ENCODE data around the gene UNC45B.

UNC45B gene

GRCh38 chr17:35159940-35160339 lies 12.3 kb downstream of the UNC45B start:
- ATAC-seq (ENCODE audit: low read depth) (no peak), DNase-seq (ENCODE audit: low spot score) (no peak)
- Histone ChIP-seq H3K9me3 (ENCODE audit: severe bottlenecking) (no peaks in the 10 kb centered on the region), H3K27me3 (ENCODE audit: insufficient read depth, poor library complexity, severe bottlenecking) (peaks cover 4% of the 10 kb centered on the region), H3K4me3 (ENCODE audit: severe bottlenecking) (no peak overlapping the region), H3K36me3 (ENCODE audit: low read depth) (no peaks in the 10 kb centered on the region), H3K27ac (ENCODE audit: poor library complexity, severe bottlenecking) (no peak overlapping the region), H3K4me1 (ENCODE audit: insufficient read depth, poor library complexity, severe bottlenecking) (peaks cover 10% of the 10 kb centered on the region)
- no peak for TF ChIP-seq CTCF (IDR thresholded peaks at IDR 0.05; ENCODE audit: poor library complexity, severe bottlenecking)

GRCh38 chr17:35160354-35161201 lies 13.0 kb downstream of the UNC45B start:
- no peak for TF ChIP-seq CTCF (IDR thresholded peaks at IDR 0.05; ENCODE audit: poor library complexity, severe bottlenecking)
- Histone ChIP-seq H3K4me1 (ENCODE audit: insufficient read depth, poor library complexity, severe bottlenecking) (peaks cover 10% of the 10 kb centered on the region), H3K9me3 (ENCODE audit: severe bottlenecking) (no peaks in the 10 kb centered on the region), H3K27me3 (ENCODE audit: insufficient read depth, poor library complexity, severe bottlenecking) (peaks cover 4% of the 10 kb centered on the region), H3K36me3 (ENCODE audit: low read depth) (no peaks in the 10 kb centered on the region), H3K27ac (ENCODE audit: poor library complexity, severe bottlenecking) (no peak overlapping the region), H3K4me3 (ENCODE audit: severe bottlenecking) (no peak overlapping the region)
- no peak for DNase-seq (ENCODE audit: low spot score)
- ATAC-seq (ENCODE audit: low read depth), result no peak

GRCh38 chr17:35161281-35161761 lies 13.7 kb downstream of the UNC45B start:
- H3K4me1 ChIP-seq (ENCODE audit: insufficient read depth, poor library complexity, severe bottlenecking), result peaks cover 10% of the 10 kb centered on the region
- no peak overlapping the region for H3K27ac ChIP-seq (ENCODE audit: poor library complexity, severe bottlenecking)
- no peaks in the 10 kb centered on the region for H3K36me3 ChIP-seq (ENCODE audit: low read depth)
- peaks cover 4% of the 10 kb centered on the region for H3K27me3 ChIP-seq (ENCODE audit: insufficient read depth, poor library complexity, severe bottlenecking)
- H3K4me3 ChIP-seq (ENCODE audit: severe bottlenecking), result no peak overlapping the region
- no peak for ATAC-seq (ENCODE audit: low read depth)
- TF ChIP-seq CTCF (IDR thresholded peaks at IDR 0.05; ENCODE audit: poor library complexity, severe bottlenecking), result no peak
- no peaks in the 10 kb centered on the region for H3K9me3 ChIP-seq (ENCODE audit: severe bottlenecking)
- DNase-seq (ENCODE audit: low spot score), result no peak

GRCh38 chr17:35162755-35163154 lies 15.1 kb downstream of the UNC45B start:
- TF ChIP-seq CTCF (IDR thresholded peaks at IDR 0.05; ENCODE audit: poor library complexity, severe bottlenecking), result no peak
- Histone ChIP-seq H3K27ac (ENCODE audit: poor library complexity, severe bottlenecking) (no peak overlapping the region), H3K36me3 (ENCODE audit: low read depth) (no peaks in the 10 kb centered on the region), H3K9me3 (ENCODE audit: severe bottlenecking) (no peaks in the 10 kb centered on the region), H3K4me3 (ENCODE audit: severe bottlenecking) (no peak overlapping the region), H3K27me3 (ENCODE audit: insufficient read depth, poor library complexity, severe bottlenecking) (peaks cover 4% of the 10 kb centered on the region), H3K4me1 (ENCODE audit: insufficient read depth, poor library complexity, severe bottlenecking) (peaks cover 10% of the 10 kb centered on the region)
- no peak for DNase-seq (ENCODE audit: low spot score)
- ATAC-seq (ENCODE audit: low read depth), result no peak

- no peak for ATAC-seq (ENCODE audit: low read depth)
- no peak for TF ChIP-seq CTCF (IDR thresholded peaks at IDR 0.05; ENCODE audit: poor library complexity, severe bottlenecking)
- Histone ChIP-seq H3K9me3 (ENCODE audit: severe bottlenecking) (no peaks in the 10 kb centered on the region), H3K27ac (ENCODE audit: poor library complexity, severe bottlenecking) (no peak overlapping the region), H3K4me3 (ENCODE audit: severe bottlenecking) (no peak overlapping the region), H3K36me3 (ENCODE audit: low read depth) (no peaks in the 10 kb centered on the region), H3K4me1 (ENCODE audit: insufficient read depth, poor library complexity, severe bottlenecking) (peaks cover 10% of the 10 kb centered on the region), H3K27me3 (ENCODE audit: insufficient read depth, poor library complexity, severe bottlenecking) (peaks cover 4% of the 10 kb centered on the region)
- DNase-seq (ENCODE audit: low spot score), result no peak
Measured at GRCh38 chr17:35163886-35164285, 16.3 kb downstream of the UNC45B start.
